ENCODE results near the gene SPRED2.

GRCh38 chr2:65344182-65344581 lies 88.2 kb downstream of the SPRED2 start:
- TF ChIP-seq CTCF (IDR thresholded peaks at IDR 0.05; ENCODE audit: low read depth, low read length, poor library complexity, severe bottlenecking): no peak
- TF ChIP-seq EZH2phosphoT487 (IDR thresholded peaks at IDR 0.05; ENCODE audit: borderline replicate concordance, low read length): no peak
